H9 (cell line): ENCODE measurements around the gene BTG3. TPM values are rescaled to one million over a fixed set of nuclear protein-coding genes. Genes with fewer than 3 reads are reported as not detected.

Experiments
- DNase-seq: peaks from one replicate; pipeline ENCODE4 v3.0.0-alpha.2; 2017
- H2AFZ ChIP-seq: one replicate; pipeline ENCODE4 v1.6.1; 2013; ENCODE audit warnings: mild to moderate bottlenecking, low read length, control low read depth, moderate library complexity
- H2AK5ac ChIP-seq: 2 replicates; pipeline ENCODE4 v1.6.1; 2013; ENCODE audit warnings: low read length, control low read depth, mixed read lengths; ENCODE audit not compliant: insufficient read length
- H2BK120ac ChIP-seq: one replicate; pipeline ENCODE4 v1.6.1; 2013; ENCODE audit warnings: low read depth, mild to moderate bottlenecking, low read length, control low read depth, inconsistent platforms; ENCODE audit not compliant: poor library complexity, severe bottlenecking
- H2BK12ac ChIP-seq: 2 replicates; pipeline ENCODE4 v1.6.1; 2013; ENCODE audit warnings: low read length, control low read depth, mixed read lengths, low read depth; ENCODE audit not compliant: insufficient read length
- H2BK15ac ChIP-seq: 2 replicates; pipeline ENCODE4 v1.6.1; 2013; ENCODE audit warnings: low read depth, low read length, control low read depth
- H2BK20ac ChIP-seq: one replicate; pipeline ENCODE4 v1.6.1; 2013; ENCODE audit warnings: low read depth, mild to moderate bottlenecking, low read length, control low read depth, inconsistent platforms; ENCODE audit not compliant: poor library complexity, severe bottlenecking
- H2BK5ac ChIP-seq: 2 replicates; pipeline ENCODE4 v1.6.1; 2013; ENCODE audit warnings: low read length, control low read depth, mixed read lengths; ENCODE audit not compliant: insufficient read length
- H3K14ac ChIP-seq: 2 replicates; pipeline ENCODE4 v1.6.1; 2013; ENCODE audit warnings: low read length, control low read depth; ENCODE audit not compliant: insufficient read depth
- H3K18ac ChIP-seq: 2 replicates; pipeline ENCODE4 v1.6.1; 2013; ENCODE audit warnings: low read depth, mild to moderate bottlenecking, mixed read lengths, low read length, control low read depth; ENCODE audit not compliant: insufficient read length
- H3K23ac ChIP-seq: 2 replicates; pipeline ENCODE4 v1.6.1; 2013; ENCODE audit warnings: low read length, control low read depth, mixed read lengths, low read depth; ENCODE audit not compliant: insufficient read length
- H3K23me2 ChIP-seq: 2 replicates; pipeline ENCODE4 v1.6.1; 2013; ENCODE audit warnings: low read depth, mild to moderate bottlenecking, mixed read lengths, low read length, control low read depth; ENCODE audit not compliant: insufficient read length, poor library complexity, severe bottlenecking
- H3K27ac ChIP-seq: 2 replicates; pipeline ENCODE4 v1.5.1; 2013; ENCODE audit warnings: low read length, control low read depth, mixed read lengths, low read depth; ENCODE audit not compliant: insufficient read length
- H3K27me3 ChIP-seq: 2 replicates; pipeline ENCODE4 v1.6.1; 2013; ENCODE audit warnings: low read length, control low read depth, inconsistent platforms; ENCODE audit not compliant: insufficient read depth
- H3K4ac ChIP-seq: 2 replicates; pipeline ENCODE4 v1.6.1; 2013; ENCODE audit warnings: low read depth, mild to moderate bottlenecking, control low read depth, inconsistent platforms, low read length, moderate library complexity
- H3K4me1 ChIP-seq: 2 replicates; pipeline ENCODE4 v1.6.1; 2013; ENCODE audit warnings: low read length, control low read depth, inconsistent platforms; ENCODE audit not compliant: insufficient read depth
- H3K4me2 ChIP-seq: 2 replicates; pipeline ENCODE4 v1.6.1; 2013; ENCODE audit warnings: low read length, control low read depth, mixed read lengths; ENCODE audit not compliant: insufficient read length, insufficient read depth
- H3K56ac ChIP-seq: 2 replicates; pipeline ENCODE4 v1.6.1; 2013; ENCODE audit warnings: low read depth, mild to moderate bottlenecking, mixed read lengths, low read length, control low read depth; ENCODE audit not compliant: insufficient read length
- H3K79me1 ChIP-seq: 2 replicates; pipeline ENCODE4 v1.6.1; 2013; ENCODE audit warnings: low read depth, mild to moderate bottlenecking, moderate library complexity, low read length, control low read depth, inconsistent platforms; ENCODE audit not compliant: insufficient read depth, poor library complexity, severe bottlenecking
- H3K79me2 ChIP-seq: 2 replicates; pipeline ENCODE4 v1.6.1; 2013; ENCODE audit warnings: low read length, control low read depth, inconsistent platforms; ENCODE audit not compliant: insufficient read depth
- H3K9ac ChIP-seq: 2 replicates; pipeline ENCODE4 v1.6.1; 2013; ENCODE audit warnings: low read length, control low read depth, mixed read lengths; ENCODE audit not compliant: insufficient read length; ENCODE audit errors: extremely low read depth
- H3K9me3 ChIP-seq: one replicate; pipeline ENCODE4 v1.6.1; 2013; ENCODE audit warnings: low read depth, low read length, inconsistent platforms; ENCODE audit not compliant: control insufficient read depth
- H3T11ph ChIP-seq: one replicate; pipeline ENCODE4 v1.6.1; 2013; ENCODE audit warnings: mild to moderate bottlenecking, low read length, control low read depth, inconsistent platforms
- H4K20me1 ChIP-seq: one replicate; pipeline ENCODE4 v1.6.1; 2013; ENCODE audit not compliant: control insufficient read depth, insufficient read length, insufficient read depth
- H4K5ac ChIP-seq: 2 replicates; pipeline ENCODE4 v1.6.1; 2013; ENCODE audit warnings: low read depth, mild to moderate bottlenecking, mixed read lengths, low read length, control low read depth; ENCODE audit not compliant: insufficient read length
- H4K8ac ChIP-seq: replicated peaks from 2 replicates; pipeline ENCODE4 v1.6.1; 2013; ENCODE audit warnings: low read length, control low read depth, mixed read lengths, low read depth; ENCODE audit not compliant: insufficient read length
- H4K91ac ChIP-seq: 2 replicates; pipeline ENCODE4 v1.6.1; 2013; ENCODE audit warnings: low read depth, mild to moderate bottlenecking, moderate library complexity, mixed read lengths, low read length, control low read depth; ENCODE audit not compliant: insufficient read length
- H3K27ac Mint-ChIP-seq, 3 experiments: 2 replicates in 2 of 3; 3 replicates in 1 of 3; pipeline ENCODE4 v1.8.0; 2020 to 2021; ENCODE audit warnings: mixed read lengths in 3 of 3, mild to moderate bottlenecking in 1 of 3, moderate library complexity in 1 of 3
- H3K27me3 Mint-ChIP-seq: 2 replicates; pipeline ENCODE4 v1.8.0; 2021; ENCODE audit warnings: low read depth, mild to moderate bottlenecking, moderate library complexity, mixed read lengths
- H3K36me3 Mint-ChIP-seq, 3 experiments: 2 replicates in 2 of 3; 3 replicates in 1 of 3; pipeline ENCODE4 v1.8.0; 2020 to 2021; ENCODE audit warnings: low read depth in 3 of 3, mixed read lengths in 3 of 3; ENCODE audit not compliant: insufficient read depth in 1 of 3
- H3K4me1 Mint-ChIP-seq, 2 experiments: 2 replicates each; pipeline ENCODE4 v1.8.0; 2020; ENCODE audit warnings: mixed read lengths in 2 of 2
- H3K4me3 Mint-ChIP-seq, 2 experiments: 2 replicates in 1 of 2; 3 replicates in 1 of 2; pipeline ENCODE4 v1.8.0; 2020 to 2021; ENCODE audit warnings: mild to moderate bottlenecking in 2 of 2, mixed read lengths in 2 of 2, moderate library complexity in 1 of 2
- H3K9me3 Mint-ChIP-seq, 2 experiments: 2 replicates in 1 of 2; 3 replicates in 1 of 2; pipeline ENCODE4 v1.8.0; 2020; ENCODE audit warnings: mild to moderate bottlenecking in 2 of 2, mixed read lengths in 2 of 2, moderate library complexity in 1 of 2
- WGBS: extraction: QIAGEN DNeasy Blood & Tissue Kit; methylation state at CpG from one replicate; pipeline ENCODE4 v1.1.7; 2013; ENCODE audit warnings: missing lambda C conversion rate, low lambda C conversion rate, mixed read lengths; ENCODE audit not compliant: insufficient read length; ENCODE audit errors: extremely low coverage; 5-methylcytosine and 5-hydroxymethylcytosine counted together
- total RNA-seq: library from RNA; stranded (reverse); gene quantifications from 2 replicates; pipeline ENCODE4 v1.2.1, GENCODE V29; 2021
- TF ChIP-seq, protein P1 (sequence below): fragments of 200-600 bp; sonication (generic); conservative IDR thresholded peaks from 3 replicates; pipeline ENCODE4 v1.8.0; 2021; ENCODE audit warnings: antibody characterized with exemption, mild to moderate bottlenecking

BTG3 gene
- total RNA-seq, 1 experiment from 2014 or later: 32.2 TPM

DNA sequence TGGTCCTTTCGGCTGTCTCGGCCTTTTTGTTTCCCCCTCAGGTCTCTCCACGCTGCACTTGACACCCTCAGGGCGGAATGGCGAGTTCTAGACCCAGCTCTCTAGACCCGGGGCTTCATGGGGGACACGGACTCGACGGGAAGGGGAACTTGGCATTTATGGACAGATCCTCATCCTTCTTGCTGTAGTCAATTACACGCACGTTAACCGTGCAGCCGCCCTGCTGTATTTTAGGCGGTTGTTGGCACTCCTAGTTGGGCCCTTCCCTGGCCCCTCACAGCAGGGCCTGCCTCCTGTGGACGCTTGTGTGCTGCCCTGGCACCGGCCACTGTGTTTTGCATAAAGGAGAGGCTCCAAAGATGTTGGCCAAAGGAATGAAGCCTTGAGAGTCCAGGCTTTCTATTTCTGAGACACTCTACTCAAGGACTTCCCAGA lies 558 bp upstream of the BTG3 start:
- Mint-ChIP-seq H3K4me1 (peaks cover 16 to 20% of the 10 kb centered on the region in 2 experiments), H3K27me3 (peaks cover 8% of the 10 kb centered on the region), H3K36me3 (peaks cover 4 to 21% (median 17%) of the 10 kb centered on the region in 3 experiments; a peak in 6 of 7 replicates), H3K27ac (no peak overlapping the region; a peak in 1 of 7 replicates), H3K4me3 (peak overlapping the region; percentile 65 to 83), H3K9me3 (no peaks in the 10 kb centered on the region)
- Histone ChIP-seq H4K91ac (no peak overlapping the region), H3K79me1 (no peaks in the 10 kb centered on the region), H3K27me3 (no peaks in the 10 kb centered on the region), H2AFZ (no peak overlapping the region), H3K27ac (no peak overlapping the region), H3K9me3 (no peaks in the 10 kb centered on the region), H4K20me1 (no peaks in the 10 kb centered on the region), H3K9ac (no peak overlapping the region), H3K23me2 (peaks cover 10% of the 10 kb centered on the region), H2BK12ac (no peak overlapping the region), H3K23ac (no peak overlapping the region), H3K4ac (no peak overlapping the region), H2BK15ac (no peak overlapping the region), H4K5ac (no peak overlapping the region), H2BK120ac (no peak overlapping the region), H3K18ac (no peak overlapping the region), H3K4me2 (peak overlapping the region; percentile 83), H2AK5ac (no peak overlapping the region), H3K4me1 (no peaks in the 10 kb centered on the region), H3T11ph (no peak overlapping the region), H3K56ac (no peak overlapping the region), H4K8ac (no peak overlapping the region), H2BK5ac (no peak overlapping the region), H3K14ac (no peak overlapping the region), H3K79me2 (peaks cover 13% of the 10 kb centered on the region; the same call in 1 of the 2 replicates), H2BK20ac (no peak overlapping the region)
- TF ChIP-seq, protein P1, sequence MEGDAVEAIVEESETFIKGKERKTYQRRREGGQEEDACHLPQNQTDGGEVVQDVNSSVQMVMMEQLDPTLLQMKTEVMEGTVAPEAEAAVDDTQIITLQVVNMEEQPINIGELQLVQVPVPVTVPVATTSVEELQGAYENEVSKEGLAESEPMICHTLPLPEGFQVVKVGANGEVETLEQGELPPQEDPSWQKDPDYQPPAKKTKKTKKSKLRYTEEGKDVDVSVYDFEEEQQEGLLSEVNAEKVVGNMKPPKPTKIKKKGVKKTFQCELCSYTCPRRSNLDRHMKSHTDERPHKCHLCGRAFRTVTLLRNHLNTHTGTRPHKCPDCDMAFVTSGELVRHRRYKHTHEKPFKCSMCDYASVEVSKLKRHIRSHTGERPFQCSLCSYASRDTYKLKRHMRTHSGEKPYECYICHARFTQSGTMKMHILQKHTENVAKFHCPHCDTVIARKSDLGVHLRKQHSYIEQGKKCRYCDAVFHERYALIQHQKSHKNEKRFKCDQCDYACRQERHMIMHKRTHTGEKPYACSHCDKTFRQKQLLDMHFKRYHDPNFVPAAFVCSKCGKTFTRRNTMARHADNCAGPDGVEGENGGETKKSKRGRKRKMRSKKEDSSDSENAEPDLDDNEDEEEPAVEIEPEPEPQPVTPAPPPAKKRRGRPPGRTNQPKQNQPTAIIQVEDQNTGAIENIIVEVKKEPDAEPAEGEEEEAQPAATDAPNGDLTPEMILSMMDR: no peak
- WGBS: no CpG with 5 or more reads among the region's 16 CpGs
- DNase-seq: no peak
